Vagina (tissue), 2 donors: ENCODE measurements around the gene KLHL2. TPM values are rescaled to one million over a fixed set of nuclear protein-coding genes. Genes with fewer than 3 reads are reported as not detected.

Experiments
- DNase-seq, 2 donors: peaks; one replicate each; pipeline ENCODE4 v3.0.0-alpha.2; 2017; ENCODE audit errors: extremely low spot score in 2 of 2
- H3K27ac ChIP-seq: fragments of 200-600 bp; sonication (generic); one replicate; pipeline ENCODE4 v1.5.1; 2019
- H3K27me3 ChIP-seq: fragments of 200-600 bp; sonication (generic); one replicate; pipeline ENCODE4 v1.5.1; 2019
- H3K36me3 ChIP-seq, 2 donors: fragments of 200-600 bp; sonication (generic); one replicate each; pipeline ENCODE4 v1.5.1; 2017 to 2019
- H3K4me1 ChIP-seq: fragments of 200-600 bp; sonication (generic); one replicate; pipeline ENCODE4 v1.5.1; 2019
- H3K4me3 ChIP-seq, 2 donors: fragments of 200-600 bp; sonication (generic); 1 replicate in 1 of 2; 2 replicates in 1 of 2; pipeline ENCODE4 v1.5.1; 2016 to 2019
- H3K9me3 ChIP-seq: fragments of 200-600 bp; sonication (generic); one replicate; pipeline ENCODE4 v1.5.1; 2019
- POLR2A ChIP-seq, 2 donors: fragments of 450-650 bp; IDR thresholded peaks; one replicate each; pipeline ENCODE4 v1.6.1; 2017; ENCODE audit warnings: antibody characterized with exemption in 2 of 2, mild to moderate bottlenecking in 2 of 2, moderate library complexity in 2 of 2
- POLR2AphosphoS5 ChIP-seq, 2 donors: sonication (generic); formaldehyde crosslinking; IDR thresholded peaks; one replicate each; pipeline ENCODE4 v1.9.0; 2017; ENCODE audit warnings: antibody characterized with exemption in 2 of 2, mild to moderate bottlenecking in 2 of 2, low read depth in 1 of 2; ENCODE audit not compliant: insufficient read depth in 1 of 2
- intact Hi-C: fragments of 100-400 bp; cut with DNase I; formaldehyde crosslinking; loops from one replicate; pipeline ENCODE4 v1.15.1; 2023
- total RNA-seq: library from RNA; depleted of rRNA; stranded (reverse); fragments of >200 nt; gene quantifications from one replicate; pipeline ENCODE4 v1.2.3, GENCODE V29; 2016
- TF ChIP-seq, protein P1 (sequence below), 3 experiments: fragments of 450-650 bp in 2 of 3; fragments of 200-600 bp in 1 of 3; sonication (generic) in 1 of 3; IDR thresholded peaks; one replicate each; pipeline ENCODE4 v1.5.1; 2017 to 2019; ENCODE audit warnings: antibody characterized with exemption in 3 of 3, mild to moderate bottlenecking in 2 of 3, moderate library complexity in 2 of 3

KLHL2 gene
- total RNA-seq, 1 donor from 2014 or later: 29.5 TPM

- DNase-seq: no peak
- H3K9me3 ChIP-seq: no peaks in the 10 kb centered on the region
- no peak overlapping the region for H3K4me3 ChIP-seq
- intact Hi-C loops: no loop called here
- TF ChIP-seq POLR2AphosphoS5 (IDR thresholded peaks at IDR 0.05; ENCODE audit: insufficient read depth in 1 of 2, low read depth in 1 of 2): no peak
- TF ChIP-seq, protein P1, sequence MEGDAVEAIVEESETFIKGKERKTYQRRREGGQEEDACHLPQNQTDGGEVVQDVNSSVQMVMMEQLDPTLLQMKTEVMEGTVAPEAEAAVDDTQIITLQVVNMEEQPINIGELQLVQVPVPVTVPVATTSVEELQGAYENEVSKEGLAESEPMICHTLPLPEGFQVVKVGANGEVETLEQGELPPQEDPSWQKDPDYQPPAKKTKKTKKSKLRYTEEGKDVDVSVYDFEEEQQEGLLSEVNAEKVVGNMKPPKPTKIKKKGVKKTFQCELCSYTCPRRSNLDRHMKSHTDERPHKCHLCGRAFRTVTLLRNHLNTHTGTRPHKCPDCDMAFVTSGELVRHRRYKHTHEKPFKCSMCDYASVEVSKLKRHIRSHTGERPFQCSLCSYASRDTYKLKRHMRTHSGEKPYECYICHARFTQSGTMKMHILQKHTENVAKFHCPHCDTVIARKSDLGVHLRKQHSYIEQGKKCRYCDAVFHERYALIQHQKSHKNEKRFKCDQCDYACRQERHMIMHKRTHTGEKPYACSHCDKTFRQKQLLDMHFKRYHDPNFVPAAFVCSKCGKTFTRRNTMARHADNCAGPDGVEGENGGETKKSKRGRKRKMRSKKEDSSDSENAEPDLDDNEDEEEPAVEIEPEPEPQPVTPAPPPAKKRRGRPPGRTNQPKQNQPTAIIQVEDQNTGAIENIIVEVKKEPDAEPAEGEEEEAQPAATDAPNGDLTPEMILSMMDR (IDR thresholded peaks at IDR 0.05): peak in 1 of 3 experiments; percentile 4
- H3K27me3 ChIP-seq: no peaks in the 10 kb centered on the region
- no peak overlapping the region for H3K27ac ChIP-seq
- no peaks in the 10 kb centered on the region for H3K36me3 ChIP-seq
- H3K4me1 ChIP-seq: no peaks in the 10 kb centered on the region
Measured at GRCh38 chr4:165355900-165356300, 148.5 kb downstream of the KLHL2 start.

DNA sequence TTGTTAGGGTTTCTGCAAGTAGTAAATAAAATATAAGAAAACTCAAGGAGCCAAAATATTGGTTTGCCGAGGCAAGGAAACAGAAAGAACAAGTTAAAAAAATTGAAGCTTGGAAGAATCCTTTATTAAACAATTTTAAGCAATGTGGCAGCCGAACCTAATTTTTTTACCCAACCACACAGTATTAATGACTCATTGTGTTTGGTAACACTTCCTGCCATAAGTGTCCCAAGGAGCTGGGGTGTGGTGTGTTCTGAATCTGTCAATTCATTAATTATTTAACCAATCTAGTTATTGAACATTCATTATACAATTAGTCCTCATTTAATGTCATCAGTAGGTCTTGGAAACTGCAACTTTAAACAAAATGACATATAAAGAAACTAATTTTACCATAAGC lies 152.1 kb downstream of the KLHL2 start:
- intact Hi-C loops: no loop called here
- H3K36me3 ChIP-seq: no peaks in the 10 kb centered on the region
- no peaks in the 10 kb centered on the region for H3K27me3 ChIP-seq
- TF ChIP-seq, protein P1 (IDR thresholded peaks at IDR 0.05): no peak
- TF ChIP-seq POLR2AphosphoS5 (IDR thresholded peaks at IDR 0.05; ENCODE audit: insufficient read depth in 1 of 2, low read depth in 1 of 2) (no peak), POLR2A (IDR thresholded peaks at IDR 0.05) (no peak)
- H3K9me3 ChIP-seq: no peaks in the 10 kb centered on the region
- no peak overlapping the region for H3K27ac ChIP-seq
- no peak for DNase-seq
- H3K4me1 ChIP-seq: no peaks in the 10 kb centered on the region
- no peak overlapping the region for H3K4me3 ChIP-seq

DNA sequence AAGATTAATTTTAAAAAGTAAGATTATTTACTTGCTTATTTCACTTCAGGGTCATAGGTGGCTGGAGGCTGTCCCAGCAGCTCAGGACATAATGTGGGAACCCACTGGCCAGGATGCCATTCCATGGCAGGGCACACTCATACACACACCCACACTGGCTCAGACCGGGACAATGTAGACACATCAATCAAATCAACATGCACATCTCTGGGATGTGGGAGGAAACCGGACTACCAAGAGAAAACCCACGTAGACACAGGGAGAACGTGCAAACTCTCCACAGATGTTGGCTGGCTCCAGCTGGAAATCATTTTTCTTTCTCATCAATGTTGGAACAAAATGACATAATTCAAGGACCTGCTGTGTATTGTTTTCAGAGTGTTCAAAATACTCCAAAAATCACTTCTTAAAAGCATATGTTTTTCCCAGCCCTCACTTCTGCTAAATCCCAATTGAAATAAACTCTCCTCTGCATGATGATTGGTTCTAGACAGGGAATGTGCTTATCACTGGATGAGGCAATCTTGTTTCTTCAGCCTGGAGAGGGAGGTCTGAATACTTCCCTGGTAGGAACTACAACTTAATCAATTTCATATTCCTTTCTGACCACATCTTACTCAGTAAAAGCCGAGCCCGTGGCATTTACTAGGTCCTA lies 152.8 kb downstream of the KLHL2 start:
- no peaks in the 10 kb centered on the region for H3K9me3 ChIP-seq
- H3K4me1 ChIP-seq: no peaks in the 10 kb centered on the region
- TF ChIP-seq, protein P1 (IDR thresholded peaks at IDR 0.05): no peak
- no peak for TF ChIP-seq POLR2AphosphoS5 (IDR thresholded peaks at IDR 0.05; ENCODE audit: insufficient read depth in 1 of 2, low read depth in 1 of 2)
- no peak for TF ChIP-seq POLR2A (IDR thresholded peaks at IDR 0.05)
- H3K4me3 ChIP-seq: no peak overlapping the region
- DNase-seq: no peak
- intact Hi-C loops: no loop called here
- H3K36me3 ChIP-seq: no peaks in the 10 kb centered on the region
- H3K27me3 ChIP-seq: no peaks in the 10 kb centered on the region
- H3K27ac ChIP-seq: no peak overlapping the region

GRCh38 chr4:165360985-165361670 lies 153.8 kb downstream of the KLHL2 start:
- no peak for TF ChIP-seq POLR2A (IDR thresholded peaks at IDR 0.05)
- no peak for TF ChIP-seq POLR2AphosphoS5 (IDR thresholded peaks at IDR 0.05; ENCODE audit: insufficient read depth in 1 of 2, low read depth in 1 of 2)
- TF ChIP-seq, protein P1 (IDR thresholded peaks at IDR 0.05): no peak
- Histone ChIP-seq H3K4me1 (no peaks in the 10 kb centered on the region), H3K27ac (no peak overlapping the region), H3K4me3 (no peak overlapping the region), H3K27me3 (no peaks in the 10 kb centered on the region), H3K9me3 (no peaks in the 10 kb centered on the region), H3K36me3 (no peaks in the 10 kb centered on the region)
- DNase-seq: no peak
- intact Hi-C loops: no loop called here

DNA sequence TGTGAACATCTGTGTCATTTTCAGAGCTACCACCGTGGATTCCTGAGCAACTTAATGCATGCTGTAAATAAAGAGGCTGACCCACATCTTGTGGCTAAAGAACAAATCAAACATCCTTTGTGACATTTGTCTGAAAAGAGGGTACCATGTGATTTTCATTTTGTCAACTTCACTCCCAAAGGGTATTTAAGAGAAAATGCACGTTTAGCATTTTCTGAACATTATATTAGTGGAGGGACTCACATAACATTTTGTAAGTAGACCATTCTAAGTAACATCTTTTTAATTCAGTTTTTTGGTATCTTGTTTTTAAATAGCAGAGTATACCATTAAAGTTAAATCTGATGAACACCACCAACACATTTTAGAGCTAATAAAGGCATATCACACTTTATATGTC lies 154.4 kb downstream of the KLHL2 start:
- TF ChIP-seq, protein P1 (IDR thresholded peaks at IDR 0.05): no peak
- TF ChIP-seq POLR2AphosphoS5 (IDR thresholded peaks at IDR 0.05; ENCODE audit: insufficient read depth in 1 of 2, low read depth in 1 of 2) (no peak), POLR2A (IDR thresholded peaks at IDR 0.05) (no peak)
- no peak overlapping the region for H3K27ac ChIP-seq
- no peaks in the 10 kb centered on the region for H3K36me3 ChIP-seq
- H3K4me1 ChIP-seq: no peaks in the 10 kb centered on the region
- no peaks in the 10 kb centered on the region for H3K27me3 ChIP-seq
- no peaks in the 10 kb centered on the region for H3K9me3 ChIP-seq
- no peak for DNase-seq
- intact Hi-C loops: no loop called here
- no peak overlapping the region for H3K4me3 ChIP-seq
